NOMO-1 treated with DMSO at 0.1 percent for 48 hours (cell line): ENCODE data around the gene NDST3.

Experiments used
- DNase-seq: peaks from one replicate; lab custom pipeline; 2025; ENCODE audit not compliant: unreplicated experiment; lab: John Stamatoyannopoulos, UW

NDST3 gene

DNA sequence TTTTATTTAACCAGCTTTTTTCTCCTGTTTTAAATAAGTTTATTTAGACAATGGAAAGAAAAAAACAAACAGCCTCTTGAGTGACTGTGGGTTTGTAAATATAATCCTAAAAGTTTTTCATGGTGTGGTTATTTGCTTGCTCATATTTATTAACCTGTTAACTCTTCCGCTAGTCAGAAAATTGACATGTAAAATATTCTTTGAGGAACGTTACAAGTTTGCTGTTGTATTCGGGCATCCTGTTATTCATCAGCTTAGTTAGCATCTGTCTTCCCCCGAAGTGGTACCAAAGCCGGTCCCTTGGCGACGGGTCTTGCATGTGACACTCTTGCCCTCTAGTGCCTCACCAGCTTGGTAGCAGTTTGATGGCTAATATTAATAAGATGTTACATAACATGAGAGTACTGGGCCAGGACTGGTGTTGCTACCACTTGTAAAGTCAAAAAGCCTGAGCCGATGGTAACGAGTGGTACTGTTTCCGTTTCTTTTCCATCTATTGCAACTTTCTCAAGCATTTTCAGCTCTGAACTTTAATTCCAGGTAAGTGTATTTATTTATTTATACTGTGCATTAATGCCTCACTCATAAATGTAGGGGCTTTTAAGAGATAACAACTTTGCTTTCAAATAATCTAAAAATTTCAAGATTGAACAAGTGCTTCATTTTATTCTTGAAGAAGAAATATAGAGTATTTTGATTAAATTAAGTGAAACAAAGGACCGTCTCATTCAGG is at the start of gene NDST3:
Gene NDST3, plus strand, starts transcription at position 434 of the 733 bp plus-strand sequence. CDS start 19,425 bp downstream, outside the sequence.
- peak; percentile 36 for DNase-seq

- no peak for DNase-seq
Measured at GRCh38 chr4:117986321-117986720, 48.0 kb upstream of the NDST3 start.

DNA sequence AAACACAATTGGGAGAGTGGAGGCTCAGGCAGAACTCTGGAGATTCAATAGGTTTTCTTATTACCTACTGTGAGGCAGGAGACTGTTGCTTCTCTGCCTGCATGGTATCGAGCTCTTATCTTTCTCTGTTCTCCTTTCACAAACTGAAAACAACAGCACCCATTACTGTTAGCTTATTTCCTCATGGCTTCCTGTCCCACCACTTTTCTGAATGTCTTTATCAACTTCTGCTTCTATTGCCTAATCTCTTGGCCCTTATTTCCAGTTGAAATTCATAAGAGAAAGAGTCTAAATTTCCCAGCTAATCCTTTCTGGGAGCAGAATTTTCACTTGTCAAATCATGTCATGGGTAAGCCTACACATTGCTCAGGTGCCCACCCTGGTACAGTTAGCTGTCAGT is 46.8 kb upstream of the NDST3 start:
- DNase-seq: peak; percentile 84

DNA sequence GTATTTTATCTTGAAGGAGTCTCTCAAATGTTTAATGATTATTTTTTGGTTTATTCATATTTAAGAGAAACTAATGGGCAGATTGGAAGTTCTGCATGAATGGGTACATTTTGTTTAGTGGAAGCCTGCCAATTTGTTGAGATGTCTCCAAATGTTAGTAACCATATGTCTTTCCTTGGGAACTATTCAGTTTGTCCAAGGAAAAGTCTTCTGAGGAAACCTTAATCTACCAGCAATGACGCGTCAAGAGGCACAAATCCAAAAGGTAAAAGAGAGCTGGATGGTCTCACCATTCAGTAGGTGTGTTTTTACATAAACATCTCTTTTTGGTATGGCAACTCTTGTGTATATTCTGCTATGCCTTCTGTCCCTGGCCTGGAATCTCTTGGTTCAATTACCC is 37.4 kb upstream of the NDST3 start:
- DNase-seq: no peak

- DNase-seq: no peak
Measured at GRCh38 chr4:118004088-118004487, 30.2 kb upstream of the NDST3 start.

GRCh38 chr4:118005883-118006282 is 28.4 kb upstream of the NDST3 start:
- DNase-seq: no peak

GRCh38 chr4:118012142-118012541 is 22.1 kb upstream of the NDST3 start:
- no peak for DNase-seq

DNA sequence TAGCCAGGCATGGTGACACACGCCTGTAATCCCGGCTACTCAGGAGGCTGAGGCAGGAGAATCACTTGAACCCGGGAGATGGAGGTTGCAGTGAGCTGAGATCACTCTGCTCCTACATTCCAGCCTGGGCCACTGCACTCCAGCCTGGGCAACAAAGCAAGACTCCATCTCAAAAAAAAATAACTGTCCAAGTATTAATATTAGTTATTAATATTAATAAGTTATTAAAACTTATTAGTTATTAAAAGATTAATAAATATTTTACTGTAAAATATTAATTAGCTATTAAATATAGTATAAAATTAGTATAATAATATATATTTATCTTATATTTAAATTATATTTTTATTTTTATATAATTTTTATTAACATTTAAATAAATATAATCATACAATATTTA is 19.5 kb upstream of the NDST3 start:
- DNase-seq: no peak

GRCh38 chr4:118018381-118019145 is 15.7 kb upstream of the NDST3 start:
- no peak for DNase-seq

GRCh38 chr4:118026806-118027205 is 7.5 kb upstream of the NDST3 start:
- DNase-seq: no peak

DNA sequence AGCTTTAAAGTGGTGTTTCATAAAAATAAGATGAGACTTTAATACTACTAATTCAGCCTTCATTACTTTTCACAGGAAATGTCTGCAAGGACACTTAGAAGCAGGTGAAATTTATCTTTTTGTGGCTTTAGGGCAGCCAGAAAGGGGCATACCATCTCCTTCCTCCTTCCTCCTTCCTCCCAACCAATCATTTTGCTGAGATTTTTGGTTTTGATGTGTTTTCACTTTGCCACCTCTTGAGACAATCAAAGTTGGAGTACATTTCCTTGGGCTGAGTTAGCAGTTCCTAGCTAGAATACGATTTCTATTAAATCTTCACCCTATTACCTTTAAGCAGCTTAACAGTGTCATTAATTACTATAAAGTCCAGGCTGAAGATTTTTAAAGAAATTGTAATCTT is 5.1 kb upstream of the NDST3 start:
- no peak for DNase-seq

DNA sequence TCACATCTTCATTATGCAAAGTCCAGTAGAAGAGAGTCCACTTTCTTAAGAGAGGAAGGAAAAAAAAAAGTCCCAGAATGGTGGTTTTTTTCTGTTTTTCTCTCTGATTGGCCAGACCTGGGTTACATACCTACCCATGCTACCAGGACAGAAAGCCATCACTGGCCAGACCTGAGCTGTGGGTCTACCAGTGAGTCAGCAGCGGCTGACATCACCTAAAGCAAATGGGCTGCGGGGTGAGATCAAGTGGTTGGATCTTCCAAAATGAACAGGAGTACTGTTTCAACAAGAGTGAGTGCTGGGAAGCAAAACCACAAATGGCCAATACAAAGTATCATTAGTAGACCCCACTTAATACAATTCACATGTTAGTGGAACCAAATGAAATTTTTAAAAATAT is 1.6 kb upstream of the NDST3 start:
- DNase-seq: no peak

DNA sequence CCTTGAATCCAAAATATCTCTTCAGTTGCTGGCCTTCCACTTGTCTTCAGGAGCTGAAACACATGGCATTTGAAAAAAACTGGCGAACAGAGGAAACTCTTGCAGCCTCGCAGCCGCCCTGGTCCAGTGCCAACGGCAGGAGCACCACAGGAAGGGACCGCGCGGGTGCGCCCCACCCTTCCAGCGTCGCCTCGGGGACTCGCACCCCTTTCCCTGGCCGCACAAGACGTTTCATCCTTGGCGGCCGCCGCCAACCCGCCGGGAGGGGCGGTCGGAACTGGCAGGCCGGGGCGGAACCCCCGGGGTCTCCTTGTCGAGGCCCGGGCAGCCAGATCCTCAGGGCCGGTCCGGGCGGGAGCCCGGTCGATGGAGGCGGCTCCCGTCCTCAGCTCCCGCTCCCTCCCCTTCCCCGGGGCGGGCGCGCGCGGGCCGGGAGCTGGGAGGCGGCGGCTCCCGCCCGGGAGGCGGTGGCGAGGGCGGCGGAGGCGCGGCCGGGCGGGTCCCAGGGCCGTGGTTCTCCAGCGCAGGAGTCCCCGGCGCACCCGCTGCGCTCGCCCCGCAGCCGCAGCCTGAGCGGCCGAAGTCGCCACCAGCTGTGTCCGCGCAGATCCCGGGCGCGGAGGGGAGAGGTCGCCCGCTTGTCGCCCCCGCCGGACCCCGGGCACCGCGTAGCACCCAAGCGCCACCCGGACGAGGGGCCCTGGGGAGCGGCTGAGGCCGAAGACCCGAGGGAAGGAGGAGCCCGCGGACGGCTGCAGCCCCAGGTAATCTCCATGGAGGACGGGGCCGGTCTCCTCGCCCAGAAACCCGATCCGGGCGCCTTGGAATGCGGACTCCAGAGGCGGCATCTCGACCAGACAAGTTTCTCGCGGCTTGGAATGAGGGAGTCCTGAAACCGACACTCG is 886 bp upstream of the NDST3 start:
- DNase-seq: no peak

DNA sequence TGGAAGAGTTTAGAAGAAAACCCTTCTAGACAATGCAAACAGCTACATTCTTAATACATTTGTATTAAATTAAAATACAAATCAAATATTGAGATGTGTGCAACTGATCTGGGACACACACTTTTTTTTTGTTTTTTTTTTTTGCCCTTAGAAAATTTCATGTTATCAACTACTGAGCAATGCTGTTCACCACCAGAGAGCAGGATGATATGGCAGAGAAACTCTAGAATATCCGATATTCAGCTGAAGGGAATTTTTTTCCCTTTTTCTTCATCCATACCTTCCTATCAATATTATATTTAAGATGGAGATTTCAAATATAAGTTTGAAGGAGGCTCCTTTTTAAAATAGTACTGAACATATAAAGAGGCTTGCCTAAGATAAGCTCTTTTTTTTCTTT is 1.0 kb downstream of the NDST3 start:
- no peak for DNase-seq

GRCh38 chr4:118036336-118036735 is 2.0 kb downstream of the NDST3 start:
- DNase-seq: no peak

DNA sequence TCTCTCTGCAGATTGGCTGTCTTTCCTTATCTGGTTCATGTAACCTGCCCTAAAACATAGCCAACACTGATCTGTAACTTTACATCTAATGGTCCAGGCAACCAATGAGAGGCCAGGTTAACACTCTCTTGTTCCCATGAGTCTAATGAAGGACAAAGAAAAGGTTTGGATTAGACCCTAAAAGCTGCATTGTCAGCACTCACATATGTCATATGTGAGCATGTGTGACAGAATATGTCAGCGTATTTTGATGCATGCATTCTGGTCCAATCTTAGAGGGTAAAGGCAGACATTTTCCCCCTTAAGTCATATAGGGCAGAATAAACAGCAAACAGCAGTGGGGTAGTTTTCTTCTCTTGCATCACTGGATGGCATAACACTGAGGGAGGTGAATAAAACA is 3.7 kb downstream of the NDST3 start:
- DNase-seq: no peak

DNA sequence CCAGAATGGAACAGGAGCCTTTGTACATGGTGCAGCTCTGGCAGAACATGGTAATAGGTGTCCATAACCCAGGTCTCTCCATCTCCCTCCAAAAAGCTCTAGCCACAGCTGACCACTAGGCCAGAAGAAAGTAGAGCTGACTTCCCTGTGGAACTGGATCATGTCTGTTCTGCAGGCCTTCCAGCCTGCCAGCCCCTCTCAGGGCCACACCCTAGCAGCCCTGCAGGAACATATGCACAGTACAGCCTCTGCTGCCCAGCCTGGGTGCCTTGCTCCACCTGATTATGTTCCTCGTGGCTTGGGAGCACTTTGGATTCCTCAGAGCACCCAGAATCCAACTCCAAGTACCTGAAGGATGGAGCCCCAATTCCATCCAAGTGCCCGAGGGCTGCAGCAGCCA is 12.0 kb downstream of the NDST3 start:
- no peak for DNase-seq

DNA sequence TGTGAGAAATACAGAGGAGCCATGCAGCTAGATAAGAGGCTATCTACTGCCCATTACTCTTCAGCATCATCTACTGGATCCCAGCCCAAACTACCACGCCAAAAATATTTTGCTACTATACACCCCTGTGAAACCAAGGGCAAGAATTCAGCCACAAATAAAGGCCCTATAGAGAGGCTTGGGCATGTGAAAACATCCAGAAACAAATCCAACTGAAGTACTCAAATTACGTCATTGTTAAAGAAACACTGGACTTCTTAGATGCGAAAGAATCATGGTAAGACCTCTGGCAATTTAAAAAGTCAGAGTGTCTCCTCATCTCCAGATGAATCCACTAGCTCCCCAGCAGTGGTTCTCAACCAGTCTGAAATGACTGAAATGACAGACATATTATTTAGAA is 12.8 kb downstream of the NDST3 start:
- no peak for DNase-seq

DNA sequence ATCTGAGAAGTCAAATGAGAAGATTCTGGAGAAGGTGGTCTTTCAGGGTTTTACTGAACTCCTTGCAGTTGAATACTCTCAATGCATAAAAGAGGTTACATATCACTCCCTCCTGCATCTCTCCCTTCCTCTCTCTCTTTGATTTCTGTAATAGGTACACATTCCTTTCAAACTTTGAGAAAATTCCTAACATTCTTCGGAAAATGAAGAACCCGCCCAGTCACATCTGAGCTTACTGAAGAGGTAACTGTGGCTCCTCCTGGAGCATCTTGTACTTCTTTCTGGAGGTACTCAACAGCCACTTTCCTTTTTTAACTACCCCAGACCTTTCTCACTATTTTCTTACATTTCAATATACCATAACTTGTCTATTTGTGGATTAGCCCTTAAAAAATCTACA is 24.7 kb downstream of the NDST3 start:
- no peak for DNase-seq

- DNase-seq: no peak
Measured at GRCh38 chr4:118059397-118059796, 25.1 kb downstream of the NDST3 start.

DNA sequence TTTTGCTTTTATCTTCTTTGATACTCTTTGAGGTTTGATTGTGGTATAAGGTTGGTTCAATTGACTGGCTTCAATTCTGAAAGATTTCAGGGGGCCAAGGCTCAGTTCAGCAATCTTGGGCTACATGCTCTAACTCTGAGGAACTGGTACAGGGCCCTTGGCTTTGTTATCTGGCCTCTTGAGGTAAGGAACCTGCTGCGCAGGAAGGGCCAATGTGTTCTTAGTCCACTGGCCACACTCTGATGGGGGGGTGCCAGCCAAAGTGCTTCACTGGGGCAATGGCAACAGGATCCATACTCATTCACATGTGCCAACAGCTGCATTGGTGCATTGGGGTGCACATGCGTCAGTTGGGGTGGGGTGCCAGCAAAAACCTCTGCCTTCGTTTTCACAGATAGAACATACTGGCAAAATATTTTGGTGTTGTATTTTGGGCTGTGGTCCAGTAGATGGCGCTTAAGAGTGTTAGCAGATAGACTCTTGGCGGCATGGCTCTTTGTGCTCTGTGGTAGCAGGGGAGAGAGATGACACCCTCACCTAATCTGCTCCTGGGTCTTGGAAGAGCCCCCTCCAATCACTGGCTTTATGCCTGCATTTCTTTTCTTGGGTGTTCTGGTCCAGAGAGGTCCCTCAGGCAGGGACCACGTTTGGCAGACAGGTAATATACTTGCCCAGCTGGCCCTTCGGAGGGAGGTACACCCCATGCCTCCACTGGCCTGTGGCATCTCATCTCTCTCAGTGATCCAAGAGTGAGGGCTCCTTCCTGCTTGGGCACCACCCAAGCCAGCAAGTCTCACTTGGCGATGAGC is 42.9 kb downstream of the NDST3 start:
- peak; percentile 29 for DNase-seq
